ENCODE results near the gene ATG7.

DNA sequence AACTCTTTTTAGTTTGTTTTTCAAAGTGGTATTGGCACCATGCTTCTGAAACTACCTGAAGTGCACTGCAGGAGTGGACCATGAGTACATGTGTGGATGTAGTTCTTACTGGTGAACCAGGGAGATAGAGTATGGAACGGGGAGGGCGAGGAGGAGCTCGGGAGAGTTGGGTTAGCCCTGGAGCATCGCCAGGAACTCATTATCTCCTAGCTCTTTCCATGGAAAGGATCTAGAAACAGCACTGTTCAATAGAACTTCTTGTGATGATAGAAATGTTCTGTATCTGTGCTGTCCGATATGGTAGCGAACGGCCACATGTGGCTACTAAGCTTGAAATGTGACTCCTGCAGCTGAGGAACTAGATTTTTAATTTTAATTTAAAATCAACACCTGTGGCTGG is 324.2 kb downstream of the ATG7 start:
- no peak for TF ChIP-seq POLR2A (IDR thresholded peaks at IDR 0.05; ENCODE audit: low read depth, low read length)
- no peak for TF ChIP-seq POLR2AphosphoS5 (IDR thresholded peaks at IDR 0.05; ENCODE audit: low read depth, low read length)
- no peak for TF ChIP-seq TAF1 (IDR thresholded peaks at IDR 0.05; ENCODE audit: borderline replicate concordance, low read depth, low read length)

Data from GM12892 (cell line).